VCaP (cell line): ENCODE results near the gene PTPRA.
A peak's percentile ranks its signal among the peaks of the same experiment; 100 is the strongest.

Source experiments
- H3K27ac ChIP-seq: fragments of 450-650 bp; 2 replicates; pipeline ENCODE4 v1.5.1; 2017
- TF ChIP-seq, protein P1 (sequence below): fragments of 450-650 bp; conservative IDR thresholded peaks from 2 replicates; pipeline ENCODE4 v1.5.1; 2017; ENCODE audit warnings: mild to moderate bottlenecking, moderate library complexity

PTPRA gene

GRCh38 chr20:2840967-2841531 lies 32.2 kb upstream of the PTPRA start:
- TF ChIP-seq, protein P1, sequence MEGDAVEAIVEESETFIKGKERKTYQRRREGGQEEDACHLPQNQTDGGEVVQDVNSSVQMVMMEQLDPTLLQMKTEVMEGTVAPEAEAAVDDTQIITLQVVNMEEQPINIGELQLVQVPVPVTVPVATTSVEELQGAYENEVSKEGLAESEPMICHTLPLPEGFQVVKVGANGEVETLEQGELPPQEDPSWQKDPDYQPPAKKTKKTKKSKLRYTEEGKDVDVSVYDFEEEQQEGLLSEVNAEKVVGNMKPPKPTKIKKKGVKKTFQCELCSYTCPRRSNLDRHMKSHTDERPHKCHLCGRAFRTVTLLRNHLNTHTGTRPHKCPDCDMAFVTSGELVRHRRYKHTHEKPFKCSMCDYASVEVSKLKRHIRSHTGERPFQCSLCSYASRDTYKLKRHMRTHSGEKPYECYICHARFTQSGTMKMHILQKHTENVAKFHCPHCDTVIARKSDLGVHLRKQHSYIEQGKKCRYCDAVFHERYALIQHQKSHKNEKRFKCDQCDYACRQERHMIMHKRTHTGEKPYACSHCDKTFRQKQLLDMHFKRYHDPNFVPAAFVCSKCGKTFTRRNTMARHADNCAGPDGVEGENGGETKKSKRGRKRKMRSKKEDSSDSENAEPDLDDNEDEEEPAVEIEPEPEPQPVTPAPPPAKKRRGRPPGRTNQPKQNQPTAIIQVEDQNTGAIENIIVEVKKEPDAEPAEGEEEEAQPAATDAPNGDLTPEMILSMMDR, result no peak
- peak overlapping the region; percentile 91 for H3K27ac ChIP-seq

GRCh38 chr20:2845607-2846006 lies 27.7 kb upstream of the PTPRA start:
- TF ChIP-seq, protein P1, result no peak
- H3K27ac ChIP-seq, result no peak overlapping the region

DNA sequence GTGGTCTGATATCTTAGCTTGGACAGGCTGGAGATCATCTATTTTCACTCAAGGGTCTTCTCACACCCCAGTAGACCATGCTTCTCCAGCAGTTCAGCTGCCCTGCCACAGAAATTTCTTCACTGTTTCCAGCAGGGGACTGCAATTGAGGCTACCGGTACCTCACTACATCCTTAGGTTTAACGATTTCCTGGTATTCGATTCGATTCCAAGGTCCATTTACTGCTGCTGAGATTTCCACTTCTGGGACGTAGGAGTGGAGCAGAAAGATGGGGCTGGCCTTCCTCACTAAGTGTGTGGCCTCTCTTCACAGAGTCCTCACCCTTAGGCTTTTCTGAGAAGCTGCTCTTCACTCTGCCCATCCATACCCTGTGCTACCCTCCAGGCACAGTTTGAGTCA lies 26.6 kb upstream of the PTPRA start:
- H3K27ac ChIP-seq, result no peak overlapping the region
- TF ChIP-seq, protein P1, result no peak

- no peak overlapping the region for H3K27ac ChIP-seq
- TF ChIP-seq, protein P1, result no peak
Observed at GRCh38 chr20:2847802-2848201, 25.5 kb upstream of the PTPRA start.

DNA sequence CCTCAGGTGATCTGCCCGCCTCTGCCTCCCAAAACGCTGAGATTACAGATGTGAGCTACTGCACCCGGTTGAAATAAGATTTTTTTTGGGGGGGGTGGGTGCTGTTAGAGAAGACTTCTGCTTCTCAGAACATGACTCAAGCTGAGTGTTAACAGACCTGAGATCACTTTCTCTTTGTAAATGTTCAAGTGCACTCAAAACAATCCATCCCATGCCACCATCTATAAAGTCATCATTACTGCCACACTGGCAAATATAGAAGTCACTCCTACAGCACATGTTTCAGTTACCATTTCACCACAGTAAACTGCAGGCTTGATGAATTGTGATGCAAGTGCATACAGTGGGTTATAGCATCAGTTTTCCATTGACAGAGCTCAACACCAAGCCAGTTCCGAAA lies 23.8 kb upstream of the PTPRA start:
- TF ChIP-seq, protein P1, result no peak
- H3K27ac ChIP-seq, result no peak overlapping the region

DNA sequence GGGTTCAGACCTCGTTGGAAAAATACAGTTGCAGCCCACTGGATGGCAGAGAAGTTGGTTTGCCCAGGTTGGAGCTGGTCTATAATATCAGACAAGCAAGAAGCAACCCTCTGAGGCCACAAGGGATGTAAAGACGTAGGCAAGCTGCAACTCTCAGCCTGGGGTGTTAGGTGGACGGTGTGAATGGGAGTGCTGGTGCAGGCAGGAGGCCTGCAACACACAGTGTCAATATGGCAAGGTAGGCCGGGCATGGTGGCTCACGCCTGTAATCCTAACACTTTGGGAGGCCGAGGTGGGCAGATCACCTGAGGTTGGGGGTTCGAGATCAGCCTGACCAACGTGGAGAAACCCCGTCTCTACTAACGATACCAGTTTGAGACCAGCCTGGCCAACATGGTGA lies 22.2 kb upstream of the PTPRA start:
- TF ChIP-seq, protein P1, result no peak
- no peak overlapping the region for H3K27ac ChIP-seq

- TF ChIP-seq, protein P1, result no peak
- H3K27ac ChIP-seq, result no peak overlapping the region
Observed at GRCh38 chr20:2858591-2858990, 14.7 kb upstream of the PTPRA start.
